ENCODE measurements around the gene NANS.
"Not testable (repeated sequence)": the region's sequence is repeated elsewhere in the genome, so short reads cannot be mapped to it uniquely, and the experiment has no call there.

NANS gene

GRCh38 chr9:98101868-98102273 is 45.3 kb downstream of the NANS start:
- peak; percentile 58 for DNase-seq (ENCODE audit: low read depth)

DNA sequence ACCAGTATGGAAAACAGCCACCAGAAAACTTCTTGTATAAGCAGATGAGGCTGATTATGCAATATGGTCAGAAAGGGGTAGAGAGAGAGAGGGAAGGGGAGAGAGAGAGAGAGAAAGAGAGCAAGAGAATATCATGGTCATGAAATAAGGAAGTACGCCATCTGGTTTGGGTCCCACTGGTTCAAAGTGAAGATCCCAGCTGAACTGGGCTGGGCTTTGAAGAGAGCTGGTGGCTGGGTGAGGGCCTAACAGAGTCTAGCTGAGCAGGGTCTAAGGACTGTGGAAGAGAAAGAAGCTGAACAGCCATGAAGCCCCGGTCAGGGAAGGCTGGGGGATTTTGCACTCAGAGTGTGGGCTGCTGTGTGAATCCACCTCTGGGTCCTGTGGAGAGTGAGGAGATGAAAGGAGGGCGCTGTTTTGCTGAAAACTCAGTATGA is 47.9 kb downstream of the NANS start:
- DNase-seq (ENCODE audit: low read depth): no peak

- DNase-seq (ENCODE audit: low read depth): no peak
These were observed 48.5 kb downstream of the NANS start for GRCh38 chr9:98105006-98105405.

DNA sequence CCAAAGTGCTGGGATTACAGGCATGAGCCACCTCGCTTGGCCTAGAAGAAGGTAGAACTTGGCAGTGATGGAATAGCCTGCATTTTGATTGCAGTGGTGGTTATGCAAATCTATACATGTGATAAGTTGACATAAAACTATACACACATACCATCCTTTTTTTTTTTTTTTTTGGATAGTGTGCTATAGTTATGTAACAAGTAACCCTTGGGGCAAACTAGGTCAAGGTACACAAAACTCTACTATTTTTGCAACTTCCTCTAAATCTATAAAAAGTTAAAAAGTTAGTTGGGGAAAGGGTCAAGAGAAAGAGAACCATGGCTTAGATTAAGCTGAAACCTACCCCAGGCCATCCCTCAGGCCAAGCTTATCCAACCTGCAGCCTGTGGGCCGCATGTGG is 51.4 kb downstream of the NANS start:
- DNase-seq (ENCODE audit: low read depth): no peak

GRCh38 chr9:98108531-98109031 is 52.0 kb downstream of the NANS start:
- no peak for DNase-seq (ENCODE audit: low read depth)

DNA sequence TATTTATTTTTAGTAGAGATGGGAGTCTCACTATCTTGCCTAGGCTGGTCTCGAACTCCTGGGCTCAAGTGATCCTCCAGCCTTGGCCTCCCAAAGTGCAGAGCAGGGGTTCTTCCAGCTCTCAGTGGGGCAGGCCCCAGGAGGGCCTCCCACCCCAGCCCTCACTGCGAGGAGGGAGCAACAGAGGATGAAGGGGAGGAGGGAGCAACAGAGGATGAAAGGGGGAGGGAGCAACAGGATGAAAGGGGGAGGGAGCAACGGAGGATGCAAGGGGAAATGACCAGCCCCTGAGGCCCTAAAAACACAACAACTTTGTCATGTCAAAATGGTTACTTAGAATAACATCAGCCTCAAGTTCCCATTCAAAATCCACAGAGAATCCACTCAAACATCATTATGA is 52.5 kb downstream of the NANS start:
- DNase-seq (ENCODE audit: low read depth): no peak

DNA sequence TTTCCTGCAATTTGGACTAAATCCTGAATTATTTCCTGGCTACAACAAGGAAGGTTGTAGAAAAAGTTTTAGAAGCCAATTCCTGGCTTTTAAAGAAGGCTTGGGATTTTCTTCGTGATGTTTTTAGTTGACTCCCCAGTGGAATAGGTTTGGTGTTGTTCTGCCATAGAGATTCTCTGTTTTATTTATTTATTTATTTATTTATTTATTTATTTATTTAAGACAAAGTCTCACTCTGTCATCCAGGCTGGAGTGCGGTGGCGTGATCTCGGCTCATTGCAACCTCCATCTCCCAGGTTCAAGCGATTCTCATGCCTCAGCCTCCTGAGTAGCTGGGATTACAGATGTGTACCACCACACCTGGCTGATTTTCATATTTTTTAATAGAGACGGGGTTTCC is 60.6 kb downstream of the NANS start:
- DNase-seq (ENCODE audit: low read depth): not testable (repeated sequence)

- peak; percentile 16 for DNase-seq (ENCODE audit: low read depth)
These were observed 61.6 kb downstream of the NANS start for GRCh38 chr9:98117984-98118639.

- peak; percentile 53 for DNase-seq (ENCODE audit: low read depth)
These were observed 62.4 kb downstream of the NANS start, which contains the start of gene TRIM14 for GRCh38 chr9:98118640-98119601. TSS of gene TRIM14 (minus strand) at chr9:98119222. CDS start at chr9:98119188, 34 bp downstream.

DNA sequence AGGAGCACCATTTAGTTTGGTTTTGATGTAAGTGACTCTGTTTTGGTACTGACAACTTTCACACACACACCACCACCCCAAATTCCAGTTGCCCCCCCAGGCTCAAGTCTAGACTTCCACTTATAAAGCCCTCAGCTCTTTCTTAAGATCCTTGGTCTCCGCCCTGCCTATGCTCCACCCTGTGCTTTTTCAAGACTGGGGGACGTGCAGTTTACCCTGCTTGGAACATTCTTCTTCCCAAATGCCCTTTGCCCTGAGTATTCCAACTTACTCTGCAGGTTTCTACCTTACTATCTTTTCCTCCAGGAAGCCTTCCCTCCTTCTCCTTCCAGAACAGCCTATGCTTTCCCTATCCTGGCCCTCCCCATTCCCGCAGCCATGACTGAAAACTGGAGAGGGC is 63.9 kb downstream of the NANS start:
- no peak for DNase-seq (ENCODE audit: low read depth)

DNA sequence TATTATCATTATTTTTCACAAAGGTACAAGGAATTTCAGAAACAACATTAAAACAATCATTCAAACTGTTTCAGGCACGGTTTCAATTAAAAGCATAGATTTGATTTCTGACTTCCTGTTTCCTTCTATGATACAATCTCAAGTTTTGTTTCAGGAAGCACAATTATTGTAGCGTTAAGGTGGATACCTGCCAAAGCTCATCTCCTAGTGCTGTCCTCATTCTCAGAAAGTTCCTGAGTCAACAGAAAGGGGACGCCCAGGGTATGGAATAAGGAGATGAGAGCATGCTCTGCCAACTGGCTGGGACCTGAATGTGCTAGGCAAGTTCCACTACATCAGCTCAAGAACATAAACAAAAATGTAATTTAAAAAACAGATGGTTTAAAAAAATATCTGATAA is 64.5 kb downstream of the NANS start:
- no peak for DNase-seq (ENCODE audit: low read depth)

GRCh38 chr9:98124091-98124490 is 67.6 kb downstream of the NANS start:
- not testable (repeated sequence) for DNase-seq (ENCODE audit: low read depth)

GRCh38 chr9:98124637-98125426 is 68.3 kb downstream of the NANS start:
- no peak for DNase-seq (ENCODE audit: low read depth)

DNA sequence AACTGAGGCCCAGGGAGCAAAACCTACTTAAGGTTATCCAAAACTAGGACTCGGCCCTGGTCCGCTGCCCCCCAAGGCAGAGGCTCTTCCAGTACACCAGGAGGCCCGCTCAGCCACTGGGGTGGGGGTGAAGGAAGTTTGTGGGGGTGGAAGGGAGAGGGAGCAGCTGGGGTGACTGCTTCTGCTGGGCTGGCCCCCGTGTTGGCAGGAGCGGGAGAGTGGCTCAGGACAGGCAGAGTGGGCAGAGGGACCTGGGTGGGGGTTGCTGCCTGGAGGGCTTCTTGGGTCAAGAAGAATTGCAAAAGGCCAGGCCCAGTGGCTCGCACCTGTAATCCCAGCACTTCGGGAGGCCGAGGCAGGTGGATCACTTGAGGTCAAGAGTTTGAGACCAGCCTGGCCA is 70.7 kb downstream of the NANS start:
- no peak for DNase-seq (ENCODE audit: low read depth)

- DNase-seq (ENCODE audit: low read depth): no peak
These were observed 71.8 kb downstream of the NANS start for GRCh38 chr9:98128316-98128715.

DNA sequence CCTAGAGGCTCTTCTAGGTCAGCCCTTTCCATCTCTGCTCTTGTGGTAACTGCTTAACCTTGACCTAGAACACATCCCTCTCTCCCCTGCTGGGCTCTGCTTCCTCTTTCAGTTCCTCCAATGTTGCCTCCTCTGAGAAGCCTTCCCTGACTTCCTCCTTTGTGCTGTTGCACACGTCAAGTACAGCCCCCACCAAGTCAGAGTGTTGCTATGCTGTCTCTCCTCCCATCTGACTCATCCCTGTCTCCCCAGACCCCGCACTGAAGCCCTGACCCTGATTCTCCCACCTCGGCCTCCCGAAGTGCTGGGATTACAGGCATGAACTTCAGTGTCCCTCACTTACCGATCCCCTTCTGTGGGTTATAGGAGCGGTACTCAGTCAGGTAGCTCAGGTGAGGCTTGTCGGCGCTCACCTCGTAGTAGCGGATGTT is 72.9 kb downstream of the NANS start:
- DNase-seq (ENCODE audit: low read depth): no peak

- not testable (repeated sequence) for DNase-seq (ENCODE audit: low read depth)
These were observed 73.5 kb downstream of the NANS start for GRCh38 chr9:98130060-98130459.

- no peak for DNase-seq (ENCODE audit: low read depth)
These were observed 74.2 kb downstream of the NANS start for GRCh38 chr9:98130576-98131228.

DNA sequence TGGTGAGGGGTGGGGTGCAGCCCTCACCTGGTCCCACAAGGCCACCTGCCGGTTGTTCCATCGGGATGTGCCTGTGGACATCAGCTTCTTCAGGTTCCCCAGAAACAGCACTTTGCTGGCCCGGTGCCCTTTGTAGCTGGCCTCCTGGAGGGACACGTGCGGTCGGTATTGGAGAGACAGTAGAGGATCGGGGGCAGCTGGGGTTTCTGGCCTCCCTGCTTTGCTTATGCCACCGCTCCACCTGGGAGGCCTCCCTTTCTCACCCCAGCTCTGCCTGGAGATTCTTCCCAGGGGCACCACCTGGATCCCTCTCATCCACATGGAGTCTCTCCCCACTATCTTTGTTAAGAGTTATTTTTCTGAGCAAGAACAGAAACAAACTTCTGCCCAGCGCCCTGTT is 75.6 kb downstream of the NANS start:
- no peak for DNase-seq (ENCODE audit: low read depth)

All from activated T-helper 9 cell treated with anti-CD3 and anti-CD28 coated beads, Interleukin-2, amount 50 U/mL, for 16 hours (primary cell).